B cell (primary cell): Measurements from ENCODE around the gene PDLIM7.
"Not testable (repeated sequence)": the region's sequence is repeated elsewhere in the genome, so short reads cannot be mapped to it uniquely, and the experiment has no call there.

ENCODE experiments used
- CTCF ChIP-seq: fragments of 200-600 bp; IDR thresholded peaks from one replicate; pipeline ENCODE4 v1.8.0; 2022; ENCODE audit warnings: antibody characterized with exemption, mild to moderate bottlenecking
- EZH2 ChIP-seq: IDR thresholded peaks from 2 replicates; pipeline ENCODE4 v1.6.1; 2012; ENCODE audit warnings: borderline replicate concordance, low read depth, mild to moderate bottlenecking, moderate library complexity, low read length; ENCODE audit not compliant: insufficient read depth, poor library complexity, severe bottlenecking

- not testable (repeated sequence) for TF ChIP-seq CTCF, EZH2
Measured at GRCh38 chr5:177485753-177486152, 11.7 kb downstream of the PDLIM7 start.
